Glutamatergic neuron (in vitro differentiated cells): Measurements from ENCODE around the gene PSTK. TPM values are rescaled to one million over a fixed set of nuclear protein-coding genes. Genes with fewer than 3 reads are reported as not detected.

Experiments
- DNase-seq: peaks from one replicate; pipeline ENCODE4 v3.0.0; 2022
- H3K27ac Mint-ChIP-seq: one replicate; pipeline ENCODE4 v1.8.0; 2020; ENCODE audit warnings: mild to moderate bottlenecking, mixed read lengths, inconsistent platforms; ENCODE audit not compliant: unreplicated experiment
- H3K27me3 Mint-ChIP-seq: one replicate; pipeline ENCODE4 v1.8.0; 2020; ENCODE audit warnings: mild to moderate bottlenecking, moderate library complexity, mixed read lengths, inconsistent platforms; ENCODE audit not compliant: unreplicated experiment
- H3K36me3 Mint-ChIP-seq: one replicate; pipeline ENCODE4 v1.8.0; 2020; ENCODE audit warnings: mild to moderate bottlenecking, mixed read lengths, inconsistent platforms; ENCODE audit not compliant: unreplicated experiment
- H3K4me1 Mint-ChIP-seq: one replicate; pipeline ENCODE4 v1.8.0; 2020; ENCODE audit warnings: mild to moderate bottlenecking, low read depth, mixed read lengths, inconsistent platforms; ENCODE audit not compliant: unreplicated experiment
- H3K4me3 Mint-ChIP-seq: one replicate; pipeline ENCODE4 v1.8.0; 2020; ENCODE audit warnings: mild to moderate bottlenecking, mixed read lengths, inconsistent platforms; ENCODE audit not compliant: unreplicated experiment
- H3K9me3 Mint-ChIP-seq: one replicate; pipeline ENCODE4 v1.8.0; 2020; ENCODE audit warnings: mild to moderate bottlenecking, moderate library complexity, mixed read lengths, inconsistent platforms; ENCODE audit not compliant: unreplicated experiment
- CTCF ChIP-seq: fragments of 200-600 bp; sonication (generic); IDR thresholded peaks from one replicate; pipeline ENCODE4 v1.5.0; 2021; ENCODE audit not compliant: partially characterized antibody, unreplicated experiment
- total RNA-seq: library from RNA; stranded (reverse); fragmentation: NEBNext Ultra II Directional; extraction: Animal tissue kit (Norgen Biotek cat#: 25700); gene quantifications from one replicate; pipeline ENCODE4 v1.2.1, GENCODE V29; 2021; ENCODE audit not compliant: unreplicated experiment

PSTK gene
- total RNA-seq, 1 donor from 2014 or later, result 3.8 TPM

GRCh38 chr10:122962405-122962804, 17.8 kb upstream of the PSTK start:
- Mint-ChIP-seq H3K9me3 (peaks cover 4% of the 10 kb centered on the region), H3K36me3 (peaks cover 12% of the 10 kb centered on the region), H3K4me3 (no peak overlapping the region), H3K4me1 (no peaks in the 10 kb centered on the region), H3K27ac (no peak overlapping the region), H3K27me3 (peaks cover 2% of the 10 kb centered on the region)
- DNase-seq, result no peak
- TF ChIP-seq CTCF, result no peak

GRCh38 chr10:122966879-122967278, 13.3 kb upstream of the PSTK start:
- H3K36me3 Mint-ChIP-seq, result peaks cover 12% of the 10 kb centered on the region
- no peak for TF ChIP-seq CTCF
- no peak for DNase-seq
- peaks cover 4% of the 10 kb centered on the region for H3K9me3 Mint-ChIP-seq
- H3K27ac Mint-ChIP-seq, result no peak overlapping the region
- no peaks in the 10 kb centered on the region for H3K4me1 Mint-ChIP-seq
- H3K27me3 Mint-ChIP-seq, result peaks cover 2% of the 10 kb centered on the region
- no peak overlapping the region for H3K4me3 Mint-ChIP-seq

GRCh38 chr10:122968698-122969097, 11.5 kb upstream of the PSTK start:
- Mint-ChIP-seq H3K27ac (no peak overlapping the region), H3K4me1 (no peaks in the 10 kb centered on the region), H3K9me3 (peaks cover 4% of the 10 kb centered on the region), H3K27me3 (peaks cover 3% of the 10 kb centered on the region), H3K4me3 (no peak overlapping the region), H3K36me3 (peaks cover 9% of the 10 kb centered on the region)
- TF ChIP-seq CTCF, result no peak
- DNase-seq, result no peak

- H3K27me3 Mint-ChIP-seq, result peaks cover 3% of the 10 kb centered on the region
Observed at GRCh38 chr10:122974023-122974422, 6.2 kb upstream of the PSTK start.

More at GRCh38 chr10:122974023-122974422, 6.2 kb upstream of the PSTK start:
- TF ChIP-seq CTCF, result no peak
- Mint-ChIP-seq H3K4me1 (no peaks in the 10 kb centered on the region), H3K4me3 (no peak overlapping the region), H3K36me3 (no peaks in the 10 kb centered on the region), H3K9me3 (no peaks in the 10 kb centered on the region), H3K27ac (no peak overlapping the region)
- no peak for DNase-seq
